CD4-positive, alpha-beta T cell treated with Interleukin-17A for 1 hour (primary cell): ENCODE data around the gene SPATA18.

Source experiments
- DNase-seq: peaks from one replicate; pipeline ENCODE4 v3.0.0-alpha.2; 2020

SPATA18 gene, protein sequence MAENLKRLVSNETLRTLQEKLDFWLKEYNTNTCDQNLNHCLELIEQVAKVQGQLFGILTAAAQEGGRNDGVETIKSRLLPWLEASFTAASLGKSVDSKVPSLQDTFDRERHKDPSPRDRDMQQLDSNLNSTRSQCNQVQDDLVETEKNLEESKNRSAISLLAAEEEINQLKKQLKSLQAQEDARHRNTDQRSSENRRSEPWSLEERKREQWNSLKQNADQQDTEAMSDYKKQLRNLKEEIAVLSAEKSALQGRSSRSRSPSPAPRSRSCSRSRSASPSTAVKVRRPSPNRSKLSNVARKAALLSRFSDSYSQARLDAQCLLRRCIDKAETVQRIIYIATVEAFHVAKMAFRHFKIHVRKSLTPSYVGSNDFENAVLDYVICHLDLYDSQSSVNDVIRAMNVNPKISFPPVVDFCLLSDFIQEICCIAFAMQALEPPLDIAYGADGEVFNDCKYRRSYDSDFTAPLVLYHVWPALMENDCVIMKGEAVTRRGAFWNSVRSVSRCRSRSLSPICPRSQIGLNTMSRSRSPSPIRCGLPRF

DNA sequence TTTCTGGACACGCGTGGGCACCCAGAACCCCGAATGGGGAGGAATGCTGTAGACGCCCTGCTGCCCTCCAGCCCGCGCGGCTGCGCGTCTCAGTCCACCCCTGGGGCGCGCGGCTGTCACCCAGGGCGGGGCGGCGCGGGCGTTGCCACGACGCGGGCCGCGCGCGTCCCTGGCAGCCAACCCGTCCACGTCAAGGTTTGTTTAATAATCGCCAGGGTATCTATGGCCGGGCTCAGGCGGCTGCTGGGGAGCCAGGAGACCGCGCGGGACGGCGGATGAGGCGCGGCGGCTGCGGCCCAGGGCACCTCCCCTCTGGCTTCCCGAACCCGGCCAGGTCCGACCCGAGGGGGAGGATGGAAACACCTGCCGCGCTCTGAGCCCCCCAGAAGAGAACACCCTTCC is at the start of gene SPATA18:
Gene SPATA18, plus strand, starts transcription at position 92 of the 402 bp plus-strand sequence. CDS start 401 bp downstream, outside the sequence.
- DNase-seq: no peak

DNA sequence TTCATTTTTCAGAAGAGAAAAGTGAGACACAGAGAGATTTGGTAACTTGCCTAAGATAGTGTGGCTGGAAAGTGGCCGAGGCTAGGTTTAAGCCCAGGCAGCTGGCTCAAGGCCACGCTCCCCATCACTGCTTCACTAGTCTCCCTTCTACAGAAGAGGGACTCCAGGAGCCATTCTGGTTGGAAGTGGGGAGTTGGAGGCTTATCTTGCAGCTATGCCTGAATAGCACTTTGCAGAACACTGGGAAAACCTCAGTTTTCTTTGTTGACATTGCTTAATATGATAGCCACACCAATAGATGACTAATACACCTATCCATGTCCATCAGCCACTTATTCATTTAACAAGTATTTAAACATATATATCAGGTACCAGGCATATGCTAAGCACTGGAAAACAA is 49.5 kb upstream of the SPATA18 start:
- DNase-seq: no peak

DNA sequence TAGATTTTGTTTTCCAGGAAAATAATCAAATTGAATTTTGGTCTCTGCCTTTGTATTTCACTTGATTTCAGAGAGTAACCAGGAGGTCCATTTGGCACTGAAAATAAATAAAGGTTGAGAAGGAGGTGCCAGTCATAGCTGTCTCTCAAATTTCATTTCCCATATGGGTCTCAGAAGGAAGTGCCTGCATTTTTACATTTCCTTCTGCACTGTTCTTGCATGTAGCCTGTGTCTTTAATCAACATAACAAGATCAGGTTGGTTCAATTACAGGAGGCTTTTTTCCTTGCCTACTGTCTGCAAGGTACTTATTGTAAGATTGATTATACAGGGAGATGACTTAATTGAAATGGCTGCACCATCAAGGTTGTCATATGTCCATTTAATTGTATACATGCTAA is 46.7 kb upstream of the SPATA18 start:
- no peak for DNase-seq

DNA sequence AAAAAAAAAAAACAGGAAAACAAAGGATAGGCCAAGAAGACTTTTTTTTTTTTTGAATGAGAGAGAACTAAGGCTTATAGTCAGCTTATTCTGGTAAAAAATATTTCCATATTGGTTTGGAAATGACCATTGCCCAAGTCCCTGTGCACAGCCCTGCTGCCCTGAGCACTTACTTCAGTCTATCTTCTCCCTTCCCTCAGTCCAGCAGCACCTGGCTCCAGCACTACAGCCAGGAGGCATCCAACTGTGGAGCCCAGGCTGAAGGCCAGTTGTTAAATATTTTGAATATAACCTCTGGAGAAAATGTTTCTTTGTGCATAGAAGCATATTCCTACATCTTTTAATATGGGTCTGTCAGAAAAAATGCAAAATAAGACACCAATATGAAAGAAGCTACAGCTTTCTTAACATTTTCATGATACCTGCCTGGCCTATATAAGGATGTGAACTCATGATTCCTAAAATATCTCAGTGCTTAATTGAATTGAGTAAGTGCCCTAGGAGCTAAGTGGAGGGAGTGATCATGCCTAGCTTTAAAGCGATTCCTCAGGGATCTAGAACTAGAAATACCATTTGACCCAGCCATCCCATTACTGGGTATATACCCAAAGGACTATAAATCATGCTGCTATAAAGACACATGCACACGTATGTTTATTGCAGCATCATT is 45.4 kb upstream of the SPATA18 start:
- DNase-seq: no peak

DNA sequence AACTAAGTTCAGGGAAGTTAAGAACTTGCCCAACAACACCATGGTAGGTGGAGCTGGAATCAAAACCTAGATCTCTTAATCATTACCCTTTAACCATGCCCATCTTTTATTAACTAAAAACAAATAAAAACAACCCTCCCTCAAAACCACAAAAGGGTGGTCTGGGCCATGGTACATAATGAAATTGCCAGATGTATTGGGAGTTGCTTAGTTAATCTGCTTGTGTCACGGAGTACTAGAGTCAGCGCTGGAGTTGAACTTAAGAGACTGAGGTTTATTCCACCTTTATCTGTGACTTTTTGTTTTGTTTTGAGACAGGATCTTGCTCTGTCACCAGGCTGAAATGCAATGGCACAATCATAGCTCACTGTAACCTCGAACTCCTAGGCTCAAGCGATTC is 44.2 kb upstream of the SPATA18 start:
- DNase-seq: no peak

DNA sequence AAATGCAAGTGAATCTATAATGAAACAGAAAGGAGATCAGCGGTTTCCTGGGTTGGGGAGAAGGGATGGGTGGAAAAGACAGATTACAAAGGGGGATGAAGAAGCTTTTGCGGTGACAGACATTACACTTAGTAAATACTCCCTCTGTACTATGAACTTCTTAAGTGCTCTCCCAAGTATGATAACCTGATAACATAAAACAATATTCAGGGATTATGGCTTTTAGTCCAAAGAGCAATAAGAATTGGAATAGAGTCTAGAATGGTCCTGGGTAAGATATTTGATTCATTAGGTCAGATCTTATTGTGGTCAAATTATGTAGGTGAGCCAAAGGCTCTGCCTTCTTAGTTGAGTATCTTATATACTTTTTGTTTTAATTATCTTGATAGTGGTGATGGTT is 40.1 kb upstream of the SPATA18 start:
- DNase-seq: no peak

DNA sequence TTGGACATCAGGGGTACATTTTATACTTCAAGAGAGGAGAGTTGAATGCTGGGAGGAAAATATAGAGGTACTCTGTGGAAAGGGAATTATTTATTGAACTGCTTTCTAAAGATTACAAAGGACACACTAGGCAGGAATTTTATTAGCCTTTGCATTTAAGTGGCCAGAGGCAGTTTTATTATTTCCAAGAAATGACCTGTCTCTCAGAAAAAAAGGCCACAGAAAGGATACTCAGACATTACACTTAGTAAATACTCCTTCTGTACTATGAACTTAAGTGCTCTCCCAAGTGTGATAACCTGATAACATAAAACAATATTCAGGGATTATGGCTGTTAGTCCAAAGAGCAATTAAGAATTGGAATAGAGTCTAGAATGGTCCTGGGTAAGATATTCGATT is 38.5 kb upstream of the SPATA18 start:
- DNase-seq: no peak

DNA sequence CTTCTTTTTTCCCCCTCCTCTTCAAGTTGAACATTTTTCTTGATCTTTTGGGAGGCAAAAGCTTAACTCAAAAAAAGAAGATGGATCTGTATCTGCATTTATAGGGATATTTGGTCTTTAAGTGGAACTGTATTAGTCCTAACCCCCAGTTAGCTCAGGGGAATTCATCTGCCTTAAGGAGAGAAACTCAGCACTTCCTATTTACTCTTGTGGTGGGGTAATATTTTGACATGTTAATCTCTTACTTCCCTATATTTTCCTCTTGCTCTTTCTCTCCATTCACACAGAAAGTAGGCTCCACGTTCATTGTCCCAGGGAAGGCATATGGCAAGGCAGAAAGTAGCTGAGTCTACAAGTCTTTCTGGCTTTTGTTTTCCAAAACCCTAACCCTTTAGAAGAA is 36.2 kb upstream of the SPATA18 start:
- DNase-seq: no peak

DNA sequence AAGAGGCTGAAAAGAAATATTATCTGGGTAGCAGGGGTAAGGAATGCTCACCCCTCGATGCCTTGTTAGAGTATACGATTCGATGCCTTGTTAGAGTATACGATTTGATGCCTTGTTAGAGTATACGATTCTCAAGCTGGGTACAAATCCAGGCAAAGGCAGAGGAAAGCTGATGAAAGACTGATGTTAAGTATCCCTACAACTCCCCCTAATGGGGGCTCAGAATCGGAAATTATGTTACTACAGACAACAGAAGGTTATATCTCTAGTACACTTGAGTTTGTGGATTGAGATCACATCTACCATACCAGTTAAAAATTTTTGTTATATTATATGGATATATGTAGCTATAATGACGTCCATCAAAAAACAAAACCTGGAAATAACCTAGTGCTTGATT is 35.7 kb upstream of the SPATA18 start:
- no peak for DNase-seq

DNA sequence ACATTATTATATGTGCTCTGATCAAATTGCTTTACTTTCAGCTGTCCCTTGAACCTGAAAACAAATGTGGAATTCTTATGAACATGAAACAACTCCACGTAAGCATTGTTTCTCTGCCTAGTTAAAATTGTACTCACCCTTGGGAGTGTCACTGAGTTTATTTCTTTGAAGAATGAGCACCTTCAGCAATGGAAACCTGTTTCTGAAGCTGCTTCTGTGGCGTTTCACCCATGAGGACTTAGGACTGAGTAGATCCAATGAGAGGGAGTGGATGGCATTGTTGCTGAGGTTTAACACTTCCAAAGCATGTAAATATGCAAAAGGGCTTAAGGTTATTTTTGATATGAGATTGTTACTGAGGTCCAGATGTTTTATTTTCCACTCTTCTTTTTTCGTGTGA is 34.1 kb upstream of the SPATA18 start:
- DNase-seq: no peak

DNA sequence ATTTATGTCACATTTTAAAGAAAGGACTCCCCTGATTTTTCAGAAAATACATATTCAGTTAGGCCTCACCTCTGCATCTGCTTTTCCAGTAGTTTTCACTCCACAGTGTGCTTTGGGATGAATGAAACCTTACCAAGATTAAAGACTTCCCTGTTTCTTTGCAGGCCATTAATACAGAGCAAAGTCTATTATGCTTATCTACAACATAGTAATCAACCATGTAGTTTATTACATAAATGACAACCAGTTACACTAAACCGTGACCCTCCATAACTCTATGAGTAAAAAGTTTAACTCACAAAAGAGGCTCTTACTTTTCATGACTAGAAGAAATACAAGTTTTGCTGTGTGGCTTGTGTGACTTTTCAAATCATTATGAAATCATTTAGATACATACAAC is 33.3 kb upstream of the SPATA18 start:
- no peak for DNase-seq

DNA sequence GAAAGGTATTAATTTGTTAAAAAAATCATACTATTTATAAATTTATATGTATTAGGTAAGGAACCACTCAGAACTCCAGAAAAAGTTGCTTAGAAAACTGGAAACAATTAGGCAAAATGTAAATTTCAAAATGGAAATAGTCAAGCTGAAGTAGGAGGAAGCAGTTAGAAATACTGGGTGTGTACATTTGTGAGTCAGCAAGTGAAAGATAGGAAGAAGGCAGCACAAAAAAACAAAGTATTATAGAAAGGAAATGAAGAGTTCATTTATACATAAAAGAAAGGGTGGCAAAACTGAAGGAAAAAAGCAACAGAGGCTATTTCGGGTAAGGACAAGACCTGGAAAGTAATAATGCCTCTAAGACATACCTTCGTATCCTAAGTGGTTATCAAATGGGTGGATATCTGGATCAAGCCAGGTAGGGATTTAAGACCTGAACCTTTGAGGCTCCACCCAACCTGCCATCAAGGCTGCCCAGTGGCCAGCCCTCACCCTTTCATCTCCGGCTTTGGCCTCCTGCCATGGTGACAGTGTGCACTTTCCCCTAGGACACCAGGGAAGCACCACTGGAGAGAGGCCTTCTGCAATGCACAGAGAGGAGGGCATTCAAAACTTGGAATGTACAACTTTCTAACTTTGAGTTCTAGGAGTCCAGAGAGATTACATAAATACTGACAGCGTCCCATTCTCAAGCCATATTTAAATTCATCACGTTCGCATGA is 31.0 kb upstream of the SPATA18 start, which contains the start of gene LRRC66:
Gene LRRC66, minus strand, starts transcription at position 428 of the 722 bp plus-strand sequence. CDS start 2,750 bp downstream, outside the sequence.
- no peak for DNase-seq

DNA sequence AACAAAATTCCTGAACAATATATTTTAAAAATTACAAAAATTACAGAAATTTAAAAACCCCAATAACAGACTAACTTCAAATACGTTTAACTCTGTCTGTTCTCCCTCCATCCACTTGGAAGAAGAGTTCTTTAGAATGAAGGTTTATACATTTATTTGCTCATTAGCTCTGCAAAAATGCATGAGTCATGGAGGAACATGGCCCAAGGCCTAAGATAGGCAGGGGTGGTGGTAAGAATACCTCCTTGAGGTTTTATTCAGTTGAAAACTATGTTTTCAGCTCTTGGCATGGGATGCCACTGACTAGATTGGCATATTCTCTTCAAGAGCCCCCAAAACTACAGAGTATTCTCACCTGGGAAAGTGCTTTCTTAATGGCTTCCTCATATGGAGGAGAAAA is 22.1 kb upstream of the SPATA18 start:
- no peak for DNase-seq

DNA sequence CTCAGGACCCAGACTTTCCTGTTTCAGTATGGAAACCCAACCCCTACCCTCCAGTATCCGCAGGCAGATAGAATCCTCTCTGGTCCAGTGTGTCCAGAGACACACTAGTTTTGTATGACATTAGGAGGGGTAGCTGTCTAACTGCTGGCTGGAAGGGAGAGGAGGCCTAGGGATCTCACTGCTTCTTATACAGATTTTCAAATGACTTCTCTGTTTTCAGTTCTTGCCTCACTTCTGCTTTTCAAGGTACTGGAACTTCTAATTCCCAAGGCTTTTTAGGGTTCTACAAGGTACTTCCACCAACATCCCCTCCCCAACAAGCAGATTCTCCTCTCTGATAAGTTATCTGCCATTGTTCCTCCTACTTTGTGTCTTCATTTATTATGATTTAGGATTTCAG is 19.1 kb upstream of the SPATA18 start:
- DNase-seq: no peak

DNA sequence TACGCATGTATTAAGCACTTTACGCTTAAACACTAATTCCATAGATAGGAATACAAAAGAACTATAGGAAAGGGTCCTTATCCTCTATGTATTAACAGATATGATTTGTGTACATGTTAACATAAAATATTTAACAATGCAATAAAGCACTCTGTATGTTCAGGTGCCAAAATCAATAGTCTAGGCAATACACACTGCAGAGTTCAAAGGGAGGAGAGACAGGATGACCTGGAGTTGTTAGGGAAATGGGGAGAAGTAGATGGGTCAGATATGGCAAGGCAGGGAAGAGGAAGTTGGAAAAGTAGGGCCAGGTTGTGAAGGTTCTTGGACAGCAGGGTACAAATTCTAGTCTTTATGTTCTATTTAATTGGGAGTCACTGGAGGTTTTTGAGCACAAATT is 15.9 kb upstream of the SPATA18 start:
- no peak for DNase-seq

DNA sequence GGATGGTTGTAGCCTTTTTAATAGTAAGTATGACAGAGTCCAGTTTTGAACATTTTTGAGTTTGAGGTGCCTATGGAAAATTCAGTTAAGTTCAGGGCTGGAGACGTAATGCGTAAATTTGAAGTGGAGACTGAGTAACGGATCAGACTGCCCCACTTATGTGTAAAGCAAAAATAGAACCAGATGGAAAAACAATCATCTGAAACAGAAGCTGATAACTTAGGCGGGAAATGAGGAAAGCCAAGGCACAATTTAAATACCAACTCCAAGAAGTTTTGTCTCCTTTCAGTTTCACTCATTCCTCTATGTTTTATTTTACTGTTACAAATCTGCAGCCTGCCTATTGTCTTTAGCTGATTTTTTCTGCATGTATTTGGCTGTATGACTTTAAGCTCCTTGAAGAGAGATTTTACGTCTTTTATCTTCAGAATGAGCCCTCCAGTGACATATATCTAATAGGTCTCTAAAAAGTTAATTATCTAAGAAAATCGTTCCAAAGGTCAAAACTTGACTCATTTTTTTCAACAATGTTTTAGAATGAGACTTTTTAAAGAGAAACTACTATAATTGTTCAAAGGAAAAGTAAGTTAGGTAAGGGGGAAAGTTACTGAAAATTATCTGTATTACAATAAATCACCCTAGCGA is 14.1 kb upstream of the SPATA18 start:
- no peak for DNase-seq

DNA sequence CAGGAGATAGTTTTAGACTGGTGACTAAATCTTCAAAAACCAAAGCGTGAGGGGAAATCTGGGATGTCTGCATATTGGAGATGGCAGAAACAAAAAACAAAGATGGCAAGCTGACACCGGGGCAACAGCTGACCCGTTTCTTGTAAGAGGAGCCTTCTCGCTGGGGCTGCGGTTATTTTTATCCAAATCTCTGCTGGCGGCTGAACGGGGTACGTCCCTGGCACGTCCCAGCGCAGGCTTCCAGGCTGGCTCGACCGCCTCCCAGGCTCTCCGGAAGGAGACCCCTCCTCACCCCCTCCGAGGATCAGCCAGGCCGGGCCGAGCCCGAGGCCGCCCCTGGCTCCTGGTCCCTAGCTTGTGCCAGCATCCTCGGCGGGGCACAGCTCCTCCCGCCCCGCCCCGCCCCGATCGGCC is 13.4 kb upstream of the SPATA18 start:
- peak; percentile 28 for DNase-seq

DNA sequence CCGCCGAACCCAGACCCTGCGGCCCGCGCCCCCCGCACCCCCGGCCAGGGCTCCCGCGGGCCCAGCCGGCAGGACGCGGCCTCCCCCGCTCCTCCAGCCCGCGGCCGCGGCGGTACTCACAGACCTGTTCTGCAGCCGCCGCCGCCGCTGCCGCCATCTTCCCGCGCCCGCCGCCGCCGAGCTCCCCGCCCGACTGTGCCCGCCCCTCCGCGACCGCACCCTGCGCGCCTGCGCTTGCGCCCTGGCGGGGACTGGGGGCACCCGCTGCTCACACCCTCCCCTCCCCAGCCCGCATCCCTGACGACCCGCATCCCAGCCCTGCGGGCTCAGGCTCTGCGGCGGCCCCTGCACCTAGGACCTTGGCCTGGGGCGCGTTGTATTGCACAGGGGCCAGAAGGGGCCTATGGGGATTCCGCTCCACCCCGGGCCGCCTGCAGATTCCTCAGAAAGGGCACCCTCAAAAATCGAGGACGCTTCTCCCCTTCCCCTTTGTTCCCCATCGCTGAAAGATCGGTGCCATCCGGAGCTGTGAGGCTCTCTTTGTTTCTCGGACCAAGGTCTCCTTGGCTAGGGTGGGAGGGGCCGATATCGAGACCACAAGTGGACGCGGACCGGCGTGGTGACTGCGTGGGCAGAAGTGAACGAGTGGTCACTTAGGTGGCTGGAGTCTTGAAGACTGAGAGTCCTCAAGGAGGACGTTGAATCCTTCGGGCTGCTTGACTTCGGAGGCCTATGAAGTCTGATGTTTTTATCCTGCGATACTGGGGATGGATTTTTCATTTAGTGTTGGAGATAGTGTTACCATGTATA is 12.8 kb upstream of the SPATA18 start, which contains the start of gene SGCB:
Gene SGCB, minus strand, starts transcription at position 197 of the 810 bp plus-strand sequence. Its CDS starts 40 bp downstream, at position 157.
- peak; percentile 72 for DNase-seq

DNA sequence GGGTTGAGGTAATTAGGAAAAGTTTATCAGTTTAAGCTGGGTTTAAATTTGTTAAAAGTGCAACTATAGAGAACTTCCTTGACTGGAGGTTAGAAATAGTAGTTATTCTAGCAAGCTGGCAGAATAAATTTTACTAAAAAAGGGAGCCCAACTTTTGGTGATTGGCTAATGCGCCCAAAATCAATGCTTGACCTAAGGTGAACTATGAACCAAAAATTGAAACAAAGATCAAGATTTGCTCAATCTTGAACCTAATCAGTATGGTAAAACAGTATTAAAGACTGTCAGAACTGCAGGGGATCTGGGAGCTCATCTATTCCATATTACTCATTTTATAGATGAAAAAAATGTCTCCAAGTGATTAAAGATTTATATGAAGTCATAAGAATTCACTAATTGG is 6.1 kb upstream of the SPATA18 start:
- no peak for DNase-seq

DNA sequence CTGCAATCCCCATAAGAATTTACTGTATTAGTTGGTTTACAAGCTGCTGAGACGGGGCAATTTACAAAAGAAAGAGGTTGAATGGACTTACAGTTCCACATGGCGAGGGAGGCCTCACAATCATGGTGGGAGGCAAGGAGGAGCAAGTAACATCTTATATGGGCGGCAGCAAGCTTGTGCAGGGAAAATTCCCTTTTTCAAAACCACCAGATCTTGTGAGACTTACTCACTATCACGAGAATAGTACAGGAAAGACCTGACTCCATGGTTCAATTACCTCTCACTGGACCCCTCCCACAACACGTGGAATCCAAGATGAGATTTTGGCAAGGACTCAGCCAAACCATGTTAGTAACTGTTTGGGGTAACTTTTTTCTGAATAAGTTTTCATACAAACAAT is 1.8 kb upstream of the SPATA18 start:
- DNase-seq: no peak

DNA sequence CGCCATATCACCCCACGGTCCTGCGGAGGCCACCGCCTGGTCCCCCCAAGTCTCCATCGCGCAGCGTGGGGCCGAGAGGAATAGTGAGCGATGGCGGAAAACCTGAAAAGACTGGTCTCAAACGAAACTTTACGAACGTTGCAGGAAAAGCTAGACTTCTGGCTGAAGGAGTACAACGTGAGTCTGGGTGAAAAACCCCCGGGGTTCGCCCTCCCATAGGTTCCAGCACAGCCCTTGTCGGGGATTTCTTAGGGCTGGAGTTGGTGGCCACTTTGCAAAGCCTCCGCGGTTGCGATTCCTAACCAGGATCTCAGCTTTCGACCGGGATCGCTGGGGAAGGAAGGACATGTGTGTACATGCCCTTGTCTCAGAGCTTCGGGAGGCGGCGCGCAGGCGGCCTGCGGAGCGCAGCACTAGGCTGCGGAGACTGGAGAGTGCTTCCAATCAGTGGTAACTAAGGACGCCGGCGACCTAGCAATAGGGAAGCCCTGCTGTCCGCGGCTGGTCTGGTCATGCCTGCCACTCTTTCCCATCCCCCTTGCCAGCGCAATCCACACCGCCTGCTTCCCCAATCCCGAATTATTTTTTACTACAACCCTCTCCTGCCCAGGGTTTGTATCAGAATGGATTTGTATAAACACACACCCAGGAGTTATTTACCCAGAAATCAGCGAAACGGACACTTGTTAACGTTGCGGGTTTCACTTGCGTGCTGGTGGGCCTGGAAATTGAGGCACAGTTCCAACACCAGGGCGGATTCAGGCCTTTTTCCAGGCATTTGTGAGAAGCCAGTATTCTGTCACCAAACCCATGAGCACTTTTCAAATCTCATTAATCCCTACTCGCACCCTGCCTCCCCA is 741 bp downstream of the SPATA18 start:
- no peak for DNase-seq
